ENCODE data around the gene HNRNPH3.

Gene HNRNPH3

DNA sequence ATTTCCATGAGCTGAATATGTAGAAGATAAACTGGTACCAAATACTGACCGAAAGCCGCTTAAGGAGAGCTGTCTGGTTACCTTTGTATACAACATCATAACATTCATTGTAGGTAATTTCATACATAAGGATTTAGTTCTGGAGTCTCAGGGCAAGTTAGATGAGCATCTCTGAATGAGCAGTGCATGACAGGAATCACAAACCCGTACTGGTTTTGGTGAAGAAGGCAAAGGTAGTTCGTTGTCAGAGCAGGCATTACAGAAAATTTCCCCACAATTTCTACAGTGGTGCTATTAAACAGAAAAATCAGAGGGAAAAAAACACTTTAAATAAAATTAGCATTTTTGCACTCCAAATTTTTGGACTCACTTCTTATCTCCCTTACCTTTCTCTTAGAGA is 13.8 kb downstream of the HNRNPH3 start:
- peaks cover 54% of the 10 kb centered on the region for H3K36me3 Mint-ChIP-seq
- H3K27me3 Mint-ChIP-seq, result no peaks in the 10 kb centered on the region
- no peaks in the 10 kb centered on the region for H3K9me3 Mint-ChIP-seq
- H3K4me1 Mint-ChIP-seq, result no peaks in the 10 kb centered on the region
- H3K27ac Mint-ChIP-seq, result no peak overlapping the region
- no peak for ATAC-seq
- H3K4me3 Mint-ChIP-seq, result no peak overlapping the region

DNA sequence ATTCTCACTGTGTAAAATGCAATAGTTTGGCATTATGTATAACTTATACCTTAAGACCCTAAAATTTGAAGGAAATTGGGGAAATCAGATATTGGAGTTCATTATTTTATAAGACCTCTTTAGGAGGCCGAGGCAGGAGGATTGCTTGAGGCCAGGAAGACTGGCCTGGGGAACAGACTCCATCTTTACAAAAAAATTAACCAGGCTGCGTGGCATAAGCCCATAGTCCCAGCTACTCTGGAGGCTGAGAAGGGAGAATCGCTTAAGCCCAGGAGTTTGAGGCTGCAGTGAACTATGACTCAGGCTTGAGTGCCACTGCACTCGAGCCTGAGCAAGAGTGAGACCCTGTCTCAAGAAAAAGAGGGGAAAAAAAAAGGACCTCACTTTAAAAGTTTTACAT is 14.9 kb downstream of the HNRNPH3 start:
- Mint-ChIP-seq H3K36me3 (peaks cover 44% of the 10 kb centered on the region), H3K4me1 (no peaks in the 10 kb centered on the region)

DNA sequence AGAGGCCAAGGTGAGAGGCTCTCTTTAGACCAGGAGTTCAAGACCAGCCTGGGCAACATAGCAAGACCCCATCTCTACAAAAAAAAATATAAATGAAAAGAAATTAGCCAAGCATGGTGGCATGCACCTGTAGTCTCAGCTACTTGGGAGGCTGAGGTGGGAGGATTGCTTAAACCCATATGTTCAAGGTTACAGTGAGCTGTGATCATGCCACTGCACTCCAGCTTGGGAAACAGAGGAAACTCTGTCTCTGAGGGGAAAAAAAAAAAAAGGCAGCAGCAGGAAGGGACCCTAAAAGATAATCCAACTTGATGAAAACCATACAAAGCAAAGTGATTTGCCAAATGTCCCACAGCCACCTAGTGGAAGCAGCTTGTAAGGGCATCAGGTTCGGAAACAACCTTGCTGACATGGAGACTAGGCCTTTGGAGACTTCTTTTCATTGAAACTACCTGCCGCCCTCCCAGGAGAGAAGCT is 16.4 kb downstream of the HNRNPH3 start:
- Mint-ChIP-seq H3K27me3 (no peaks in the 10 kb centered on the region), H3K4me3 (no peak overlapping the region), H3K4me1 (no peaks in the 10 kb centered on the region), H3K9me3 (no peaks in the 10 kb centered on the region), H3K36me3 (peaks cover 45% of the 10 kb centered on the region), H3K27ac (no peak overlapping the region)
- ATAC-seq, result peak; percentile 48

More for the DNA sequence above, 14.9 kb downstream of the HNRNPH3 start:
- Mint-ChIP-seq H3K4me3 (no peak overlapping the region), H3K27ac (no peak overlapping the region), H3K27me3 (no peaks in the 10 kb centered on the region), H3K9me3 (no peaks in the 10 kb centered on the region)
- ATAC-seq, result no peak

DNA sequence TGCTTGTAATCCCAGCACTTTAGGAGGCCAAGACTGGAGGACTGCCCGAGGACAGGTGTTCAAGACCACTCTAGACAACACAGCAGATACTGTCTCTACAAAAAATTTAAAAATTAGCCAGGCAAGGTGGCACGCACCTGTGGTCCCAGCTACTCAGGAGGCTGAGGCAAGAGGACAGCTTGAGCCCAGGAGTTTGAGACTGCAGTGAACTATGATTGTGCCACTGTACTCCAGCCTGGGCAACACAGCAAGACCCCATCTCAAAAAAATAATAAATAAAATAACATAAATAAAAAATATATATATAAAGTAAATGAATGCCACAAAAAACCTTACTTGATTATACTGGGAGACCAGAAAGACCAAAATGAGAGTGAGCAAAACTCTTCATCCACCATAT is 21.7 kb downstream of the HNRNPH3 start:
- Mint-ChIP-seq H3K36me3 (peaks cover 37% of the 10 kb centered on the region), H3K4me3 (no peak overlapping the region), H3K27me3 (no peaks in the 10 kb centered on the region), H3K4me1 (no peaks in the 10 kb centered on the region), H3K27ac (no peak overlapping the region), H3K9me3 (no peaks in the 10 kb centered on the region)
- no peak for ATAC-seq

DNA sequence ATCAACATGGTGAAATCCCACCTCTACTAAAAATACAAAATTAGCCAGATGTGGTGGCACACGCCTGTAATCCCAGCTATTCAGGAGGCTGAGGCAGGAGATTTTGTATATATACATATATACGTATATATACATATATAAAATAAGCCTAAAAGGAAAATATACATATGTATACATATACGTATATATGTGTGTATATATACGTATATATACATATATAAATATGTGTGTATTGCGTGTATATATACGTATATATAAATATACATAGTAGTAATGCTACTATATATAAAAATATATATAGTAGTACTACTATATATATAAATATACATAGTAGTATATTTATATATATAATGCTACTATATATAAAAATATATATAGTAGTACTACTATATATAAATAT is 27.3 kb downstream of the HNRNPH3 start:
- Mint-ChIP-seq H3K27ac (no peak overlapping the region), H3K4me1 (peaks cover 6% of the 10 kb centered on the region), H3K4me3 (no peak overlapping the region), H3K36me3 (peaks cover 21% of the 10 kb centered on the region), H3K9me3 (no peaks in the 10 kb centered on the region), H3K27me3 (no peaks in the 10 kb centered on the region)
- ATAC-seq, result no peak

DNA sequence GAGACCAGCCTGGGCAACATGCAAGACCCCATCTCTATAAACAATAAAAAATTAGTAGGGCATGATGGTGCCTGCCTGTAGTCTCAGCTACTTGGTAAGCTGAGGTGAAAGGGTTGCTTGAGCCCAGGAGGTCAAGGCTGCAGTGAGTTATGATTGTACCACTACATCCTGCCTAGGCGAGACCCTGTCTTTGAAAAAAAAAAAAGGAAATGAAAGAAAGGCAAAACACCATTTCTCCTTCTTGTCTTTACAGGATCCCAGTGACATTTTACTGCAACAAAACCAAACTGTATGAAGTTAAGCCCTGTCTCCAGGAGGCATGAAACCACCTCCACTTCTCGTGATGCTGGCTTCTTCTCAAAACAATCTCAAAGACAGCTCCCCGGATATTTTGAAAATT is 30.7 kb downstream of the HNRNPH3 start:
- no peak overlapping the region for H3K4me3 Mint-ChIP-seq
- ATAC-seq, result peak; percentile 71
- peak overlapping the region; percentile 64 for H3K27ac Mint-ChIP-seq

DNA sequence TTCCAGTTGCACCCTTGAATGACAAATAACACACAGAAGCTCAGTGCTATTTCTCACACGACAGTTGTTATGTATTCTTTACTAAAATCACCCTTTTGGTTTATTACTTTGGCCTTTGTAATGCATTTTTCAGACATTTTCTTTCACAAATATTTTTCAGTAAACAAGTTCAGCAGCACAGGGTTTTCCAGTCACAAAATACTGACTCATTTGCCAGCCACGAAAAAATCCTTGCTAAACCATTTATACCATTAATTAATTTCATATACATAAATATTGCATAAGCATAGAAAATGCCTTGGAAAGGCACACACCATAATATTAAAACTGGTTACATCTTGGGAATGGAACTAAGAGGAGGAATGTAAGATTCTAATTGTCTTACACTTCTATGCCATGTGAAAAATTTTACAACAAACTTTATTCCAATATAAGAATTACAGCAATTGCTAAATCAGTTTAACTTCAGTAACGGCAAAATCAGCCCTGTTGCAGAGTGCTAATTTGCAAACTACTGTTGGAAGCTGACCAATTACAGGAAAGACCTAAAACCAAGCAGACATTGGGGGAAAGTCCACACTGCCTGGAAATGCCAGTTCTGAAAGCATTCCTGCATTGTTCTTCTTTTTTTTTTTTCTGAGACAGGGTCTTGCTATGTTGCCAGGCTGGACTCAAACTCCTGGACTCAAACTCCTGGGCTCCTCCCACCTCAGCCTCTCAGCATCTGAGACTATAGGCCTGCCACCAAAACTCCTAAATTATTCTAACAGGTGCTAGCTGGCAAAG is 32.4 kb downstream of the HNRNPH3 start:
- peaks cover 16% of the 10 kb centered on the region for H3K36me3 Mint-ChIP-seq
- peaks cover 6% of the 10 kb centered on the region for H3K4me1 Mint-ChIP-seq
- ATAC-seq, result no peak
- no peaks in the 10 kb centered on the region for H3K9me3 Mint-ChIP-seq
- H3K27ac Mint-ChIP-seq, result peak overlapping the region; percentile 64
- no peak overlapping the region for H3K4me3 Mint-ChIP-seq
- H3K27me3 Mint-ChIP-seq, result no peaks in the 10 kb centered on the region

More for the DNA sequence above, 30.7 kb downstream of the HNRNPH3 start:
- H3K27me3 Mint-ChIP-seq, result no peaks in the 10 kb centered on the region
- peaks cover 6% of the 10 kb centered on the region for H3K4me1 Mint-ChIP-seq
- peaks cover 19% of the 10 kb centered on the region for H3K36me3 Mint-ChIP-seq
- no peaks in the 10 kb centered on the region for H3K9me3 Mint-ChIP-seq

DNA sequence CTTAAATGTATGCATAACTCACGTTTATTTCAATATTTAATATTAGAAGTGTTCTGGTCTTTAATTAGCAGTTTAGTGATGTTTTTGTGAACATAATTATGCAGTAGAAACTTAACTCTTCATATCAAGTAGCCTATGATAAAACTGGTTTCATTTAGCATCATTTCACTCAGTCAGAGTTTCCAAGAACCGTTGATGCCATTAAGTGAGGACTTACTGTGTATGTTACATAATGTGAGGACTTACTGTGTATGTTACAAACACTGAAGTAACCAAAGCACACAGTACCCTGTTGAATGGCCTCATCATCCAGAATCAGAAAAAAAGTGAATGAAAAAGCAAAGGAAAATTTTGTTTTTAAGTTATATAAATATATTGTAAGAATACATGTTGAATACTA is 33.7 kb downstream of the HNRNPH3 start:
- no peak overlapping the region for H3K27ac Mint-ChIP-seq
- no peak for ATAC-seq
- H3K4me1 Mint-ChIP-seq, result peaks cover 6% of the 10 kb centered on the region
- no peak overlapping the region for H3K4me3 Mint-ChIP-seq
- H3K27me3 Mint-ChIP-seq, result no peaks in the 10 kb centered on the region
- peaks cover 23% of the 10 kb centered on the region for H3K36me3 Mint-ChIP-seq
- no peaks in the 10 kb centered on the region for H3K9me3 Mint-ChIP-seq

DNA sequence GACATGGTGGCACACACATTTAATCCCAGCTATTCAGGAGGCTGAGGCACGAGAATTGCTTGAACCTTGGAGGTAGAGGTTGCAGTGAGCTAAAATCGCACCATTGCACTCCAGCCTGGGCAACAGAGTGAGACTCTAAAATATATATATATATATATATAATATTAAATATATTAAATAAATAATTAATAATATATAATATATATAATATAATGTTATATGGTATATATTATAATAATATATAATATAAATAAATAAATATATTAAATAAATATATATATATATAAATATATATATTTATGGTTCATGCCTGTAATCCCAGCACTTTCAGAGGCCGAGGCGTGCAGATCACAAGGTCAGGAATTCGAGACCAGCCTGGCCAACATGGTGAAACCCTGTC is 34.7 kb downstream of the HNRNPH3 start:
- Mint-ChIP-seq H3K9me3 (peaks cover 3% of the 10 kb centered on the region), H3K27ac (no peak overlapping the region), H3K4me1 (peaks cover 6% of the 10 kb centered on the region), H3K4me3 (no peak overlapping the region), H3K27me3 (no peaks in the 10 kb centered on the region), H3K36me3 (peaks cover 32% of the 10 kb centered on the region)
- no peak for ATAC-seq

DNA sequence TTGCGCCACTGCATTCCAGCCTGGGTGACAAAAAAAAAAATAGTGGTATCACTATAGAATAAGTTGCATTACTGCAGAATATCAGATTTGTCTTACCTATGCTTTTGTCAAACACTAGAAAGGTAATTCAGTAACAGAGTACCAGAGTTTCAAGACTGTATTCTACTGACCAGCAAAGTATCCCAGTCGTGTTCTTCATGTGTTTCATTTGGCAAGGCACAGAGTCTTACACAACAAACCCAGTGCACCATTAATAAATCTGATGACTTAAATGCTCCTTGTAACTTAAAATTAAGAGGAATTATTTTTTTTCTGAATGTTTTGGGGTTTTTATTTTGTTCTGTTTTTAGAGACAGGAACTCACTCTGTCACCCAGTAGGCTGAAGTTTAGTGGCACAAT is 35.3 kb downstream of the HNRNPH3 start:
- Mint-ChIP-seq H3K27ac (no peak overlapping the region), H3K4me1 (peaks cover 6% of the 10 kb centered on the region), H3K4me3 (no peak overlapping the region), H3K9me3 (peaks cover 4% of the 10 kb centered on the region), H3K36me3 (peaks cover 32% of the 10 kb centered on the region), H3K27me3 (no peaks in the 10 kb centered on the region)
- no peak for ATAC-seq

DNA sequence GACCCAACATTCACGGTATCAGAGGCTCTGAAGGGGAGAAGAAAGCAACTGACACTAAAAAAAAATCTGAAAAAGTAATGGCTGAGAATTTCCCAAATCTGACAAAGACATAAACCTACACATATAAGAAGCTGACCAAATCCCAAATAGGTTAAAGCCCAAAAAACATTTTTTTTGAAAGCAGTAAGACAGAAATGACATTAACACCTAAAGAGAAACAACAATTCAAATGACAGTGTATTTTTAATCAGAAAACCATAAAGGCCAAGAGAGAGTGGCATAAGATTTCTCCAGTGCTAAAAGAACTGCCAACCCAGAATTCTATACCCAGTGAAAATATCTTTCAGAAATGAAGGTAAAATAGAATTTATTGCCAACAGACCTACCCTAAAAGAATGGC is 39.7 kb downstream of the HNRNPH3 start:
- Mint-ChIP-seq H3K27me3 (no peaks in the 10 kb centered on the region), H3K4me3 (no peak overlapping the region), H3K36me3 (peaks cover 61% of the 10 kb centered on the region), H3K9me3 (peaks cover 7% of the 10 kb centered on the region), H3K4me1 (no peaks in the 10 kb centered on the region), H3K27ac (no peak overlapping the region)
- no peak for ATAC-seq

DNA sequence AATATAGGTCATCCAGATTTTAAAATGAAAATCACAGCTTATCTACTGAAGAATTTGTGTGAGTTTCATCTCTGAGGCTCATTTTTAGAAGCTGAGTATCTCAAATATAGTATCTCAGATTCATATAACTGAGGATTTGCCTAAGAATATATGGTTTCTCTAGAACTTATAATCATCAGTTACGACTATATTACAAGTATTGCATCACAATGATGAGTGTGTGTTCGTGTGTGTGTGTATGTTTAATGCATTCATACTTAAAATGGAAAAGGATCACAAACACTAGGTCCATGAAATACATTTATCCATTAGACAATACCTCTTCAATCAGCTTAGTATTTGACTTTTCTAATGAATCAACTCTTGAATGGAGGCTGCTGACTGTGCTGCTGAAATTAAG is 53.9 kb downstream of the HNRNPH3 start:
- no peaks in the 10 kb centered on the region for H3K4me1 Mint-ChIP-seq
- H3K4me3 Mint-ChIP-seq, result no peak overlapping the region
- H3K36me3 Mint-ChIP-seq, result peaks cover 29% of the 10 kb centered on the region
- no peak for ATAC-seq
- H3K27ac Mint-ChIP-seq, result no peak overlapping the region
- H3K9me3 Mint-ChIP-seq, result no peaks in the 10 kb centered on the region
- no peaks in the 10 kb centered on the region for H3K27me3 Mint-ChIP-seq
